Effector memory CD4-positive, alpha-beta T cell (primary cell): ENCODE data around the gene CCDC88C.
A peak's percentile ranks its signal among the peaks of the same experiment; 100 is the strongest.
"Not testable (repeated sequence)": the region's sequence is repeated elsewhere in the genome, so short reads cannot be mapped to it uniquely, and the experiment has no call there.

Experiments used
- DNase-seq, 3 donors: peaks; one replicate each; pipeline ENCODE4 v3.0.0-alpha.2; 2020
- H3K27ac ChIP-seq: 2 replicates; pipeline ENCODE4 v1.7.0; 2013; ENCODE audit warnings: mild to moderate bottlenecking, low read length, moderate library complexity; ENCODE audit not compliant: insufficient read depth, poor library complexity, severe bottlenecking
- H3K27me3 ChIP-seq: replicated peaks from 2 replicates; pipeline ENCODE4 v1.7.0; 2013; ENCODE audit warnings: mild to moderate bottlenecking, low read length; ENCODE audit not compliant: insufficient read depth, control insufficient read depth, poor library complexity, severe bottlenecking
- H3K36me3 ChIP-seq: 2 replicates; pipeline ENCODE4 v1.7.0; 2013; ENCODE audit warnings: mild to moderate bottlenecking, low read length, moderate library complexity; ENCODE audit not compliant: control insufficient read depth, insufficient read depth
- H3K4me1 ChIP-seq: 2 replicates; pipeline ENCODE4 v1.7.0; 2013; ENCODE audit warnings: low read length, mild to moderate bottlenecking; ENCODE audit not compliant: control insufficient read depth, insufficient read depth, poor library complexity, severe bottlenecking
- H3K4me3 ChIP-seq: 2 replicates; pipeline ENCODE4 v1.7.0; 2013; ENCODE audit warnings: low read length, low read depth, mild to moderate bottlenecking; ENCODE audit not compliant: insufficient read depth, poor library complexity, severe bottlenecking
- H3K9me3 ChIP-seq: 2 replicates; pipeline ENCODE4 v1.7.0; 2013; ENCODE audit warnings: mild to moderate bottlenecking, low read length, moderate library complexity; ENCODE audit not compliant: control insufficient read depth

CCDC88C gene

DNA sequence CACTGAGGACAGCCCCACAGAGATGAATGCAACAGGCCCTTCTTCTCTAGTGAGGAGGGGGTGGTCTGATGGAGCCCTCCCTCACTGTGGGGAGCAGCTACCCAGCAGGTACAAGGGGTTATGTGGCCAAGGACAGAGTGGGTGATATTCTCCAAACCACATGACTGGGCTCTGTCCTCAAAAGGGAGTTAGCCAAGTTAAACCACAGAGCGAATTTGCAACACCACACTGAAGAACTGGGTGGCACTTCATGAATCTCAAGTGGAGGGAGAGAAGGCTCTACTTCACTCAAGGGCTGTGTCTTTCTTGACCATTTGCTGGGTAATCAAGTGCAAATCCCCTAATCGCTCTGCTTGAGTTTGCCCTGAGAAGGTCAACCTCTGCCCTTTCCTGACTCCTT lies 185.6 kb downstream of the CCDC88C start:
- Histone ChIP-seq H3K9me3 (no peaks in the 10 kb centered on the region), H3K4me1 (peaks cover 70% of the 10 kb centered on the region), H3K4me3 (peak overlapping the region; percentile 18), H3K27ac (peak overlapping the region; percentile 89), H3K36me3 (peaks cover 4% of the 10 kb centered on the region), H3K27me3 (no peaks in the 10 kb centered on the region)
- DNase-seq: no peak

DNA sequence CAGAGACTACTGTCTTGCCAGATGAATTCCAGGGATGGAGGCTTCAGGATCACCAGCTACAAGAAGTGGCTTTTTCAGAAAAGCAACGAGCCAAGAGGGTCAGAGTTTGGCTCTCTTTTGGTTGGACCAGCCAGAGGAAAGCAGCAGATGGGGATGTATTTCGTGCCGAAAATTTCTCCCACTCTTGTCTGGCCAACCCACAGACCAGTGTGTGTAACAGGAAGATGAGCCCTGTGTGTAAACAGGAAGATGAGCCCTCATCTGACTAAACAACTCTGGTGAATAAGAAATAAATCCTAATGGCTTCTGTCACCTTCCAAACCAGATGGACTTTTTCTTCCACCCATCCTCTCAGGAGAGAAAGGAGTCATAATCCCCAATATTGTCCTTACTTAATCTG lies 186.2 kb downstream of the CCDC88C start:
- H3K27me3 ChIP-seq: no peaks in the 10 kb centered on the region
- H3K4me3 ChIP-seq: peak overlapping the region; percentile 18
- DNase-seq: no peak
- H3K36me3 ChIP-seq: peaks cover 4% of the 10 kb centered on the region
- H3K4me1 ChIP-seq: peaks cover 76% of the 10 kb centered on the region
- peak overlapping the region; percentile 89 for H3K27ac ChIP-seq
- no peaks in the 10 kb centered on the region for H3K9me3 ChIP-seq

DNA sequence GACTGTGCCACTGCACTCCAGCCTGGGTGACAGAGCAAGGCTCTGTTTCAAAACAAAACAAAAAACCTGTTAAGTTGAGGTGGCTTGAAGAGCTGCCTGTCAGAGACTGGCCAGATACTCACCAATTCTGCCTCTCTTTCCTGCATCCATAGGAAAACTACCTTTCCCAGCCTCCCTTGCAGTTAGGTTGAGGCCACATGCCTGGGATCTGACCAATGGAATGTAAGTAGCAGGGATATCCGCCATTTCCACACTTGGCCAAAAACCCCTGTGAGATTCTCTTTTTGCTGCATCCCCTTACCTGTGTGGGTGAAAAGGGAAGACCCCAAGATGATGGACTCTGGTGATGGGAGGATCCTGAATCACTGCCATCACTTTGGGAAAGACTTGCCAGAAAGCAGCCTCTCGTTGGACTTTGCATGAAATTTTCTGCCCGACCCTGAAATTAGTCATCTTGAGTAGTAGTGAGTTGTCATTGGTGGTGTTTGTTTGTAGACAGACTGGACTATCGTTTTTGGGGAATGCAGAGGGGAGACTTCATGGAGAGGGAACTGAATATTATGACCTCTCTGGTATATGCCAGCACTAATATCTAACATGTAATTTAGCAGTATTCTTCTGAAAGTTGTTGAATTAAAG lies 187.1 kb downstream of the CCDC88C start:
- Histone ChIP-seq H3K9me3 (no peaks in the 10 kb centered on the region), H3K27me3 (no peaks in the 10 kb centered on the region), H3K27ac (peak overlapping the region; percentile 89), H3K4me3 (peak overlapping the region; percentile 17), H3K4me1 (peaks cover 80% of the 10 kb centered on the region), H3K36me3 (peaks cover 4% of the 10 kb centered on the region)
- no peak for DNase-seq

DNA sequence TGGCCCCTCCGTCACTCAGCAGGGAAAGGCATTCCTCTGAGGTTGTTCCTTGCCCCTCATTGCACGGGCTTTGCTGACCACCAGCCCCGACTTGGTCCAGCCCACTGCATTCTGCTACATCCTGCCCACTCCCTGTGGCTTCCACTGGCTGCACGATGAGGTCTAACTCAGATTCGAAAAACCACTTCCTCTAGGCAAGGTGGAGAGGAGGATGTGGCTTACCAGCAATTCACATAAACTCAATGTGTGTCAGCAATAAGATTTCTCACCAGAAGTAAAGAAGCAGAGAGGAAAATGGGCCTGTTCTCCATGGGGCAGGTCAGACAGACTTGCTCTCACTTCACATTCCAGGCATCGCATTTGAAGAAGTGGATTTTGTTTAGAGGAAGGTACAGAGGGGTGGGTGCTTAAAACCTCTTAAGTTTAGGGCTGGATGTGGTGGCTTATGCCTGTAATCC lies 187.8 kb downstream of the CCDC88C start:
- no peaks in the 10 kb centered on the region for H3K9me3 ChIP-seq
- DNase-seq: peak; percentile 56 to 59 (median 57)
- H3K4me3 ChIP-seq: peak overlapping the region; percentile 3
- H3K27ac ChIP-seq: peak overlapping the region; percentile 89
- H3K27me3 ChIP-seq: no peaks in the 10 kb centered on the region
- peaks cover 87% of the 10 kb centered on the region for H3K4me1 ChIP-seq
- peaks cover 4% of the 10 kb centered on the region for H3K36me3 ChIP-seq

DNA sequence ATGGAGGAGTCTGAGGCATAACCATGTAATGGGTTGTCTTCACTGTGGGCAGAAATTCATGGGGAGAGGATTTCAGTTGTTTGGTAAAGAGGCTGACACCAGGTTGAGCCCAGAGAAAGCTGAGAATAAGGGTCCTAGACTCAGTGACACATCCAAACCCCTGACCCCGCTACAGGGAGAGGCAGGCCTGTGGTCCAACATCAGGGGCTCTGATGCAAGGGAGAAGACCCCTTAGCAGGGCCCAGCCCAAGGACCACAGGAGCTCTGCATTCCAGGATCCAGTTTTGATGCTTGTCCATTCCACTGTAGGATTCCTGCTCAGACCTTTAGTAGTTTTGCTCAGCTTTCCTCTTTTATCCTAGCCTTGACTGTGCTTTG lies 188.6 kb downstream of the CCDC88C start:
- peaks cover 4% of the 10 kb centered on the region for H3K36me3 ChIP-seq
- no peaks in the 10 kb centered on the region for H3K27me3 ChIP-seq
- H3K4me1 ChIP-seq: peaks cover 94% of the 10 kb centered on the region
- H3K9me3 ChIP-seq: no peaks in the 10 kb centered on the region
- no peak for DNase-seq
- peak overlapping the region; percentile 3 for H3K4me3 ChIP-seq
- H3K27ac ChIP-seq: peak overlapping the region; percentile 89

DNA sequence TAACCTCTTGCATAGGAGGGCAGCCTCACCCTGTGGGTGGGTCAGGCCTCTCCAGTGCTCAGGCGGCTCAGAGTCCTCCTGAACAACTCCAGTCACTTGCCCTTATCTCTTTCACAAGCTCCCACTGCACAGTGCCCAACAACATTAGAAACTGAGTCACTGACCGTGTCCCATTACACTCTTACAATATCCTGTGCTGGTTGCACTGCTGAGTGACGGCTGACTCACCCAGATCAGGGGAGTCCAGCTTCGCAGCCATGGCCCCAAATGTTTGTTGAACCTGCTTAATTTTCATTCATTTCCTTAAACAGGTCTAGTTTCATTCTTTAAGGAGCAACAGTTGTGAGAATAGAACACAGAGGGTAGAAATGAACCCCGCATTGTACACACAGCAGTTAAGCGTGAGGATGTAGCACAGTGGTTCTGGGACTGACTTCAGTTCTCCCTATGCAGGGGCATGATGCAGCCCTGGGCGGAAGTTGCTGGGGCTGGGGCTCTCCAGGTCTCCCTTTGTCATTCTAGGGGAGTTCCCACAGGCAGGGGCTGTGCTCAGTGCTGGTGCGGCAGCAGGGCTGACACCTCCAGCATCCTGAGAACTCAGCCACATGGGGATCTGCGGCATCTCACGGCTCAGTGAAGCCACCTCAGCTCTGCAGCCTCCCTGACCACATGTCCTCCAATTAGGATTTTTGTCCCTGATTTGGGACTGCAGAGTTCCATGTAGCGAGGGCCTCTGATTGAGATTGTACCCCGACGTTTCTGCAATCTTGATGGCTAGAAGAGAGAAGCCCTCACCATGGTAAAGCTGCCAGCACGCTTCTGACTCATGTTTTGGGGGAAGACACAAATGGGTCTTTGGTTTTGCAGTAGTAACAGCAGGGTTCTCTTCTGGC lies 189.3 kb downstream of the CCDC88C start:
- no peak overlapping the region for H3K4me3 ChIP-seq
- peaks cover under 1% of the 10 kb centered on the region for H3K36me3 ChIP-seq
- H3K4me1 ChIP-seq: peaks cover 92% of the 10 kb centered on the region

DNA sequence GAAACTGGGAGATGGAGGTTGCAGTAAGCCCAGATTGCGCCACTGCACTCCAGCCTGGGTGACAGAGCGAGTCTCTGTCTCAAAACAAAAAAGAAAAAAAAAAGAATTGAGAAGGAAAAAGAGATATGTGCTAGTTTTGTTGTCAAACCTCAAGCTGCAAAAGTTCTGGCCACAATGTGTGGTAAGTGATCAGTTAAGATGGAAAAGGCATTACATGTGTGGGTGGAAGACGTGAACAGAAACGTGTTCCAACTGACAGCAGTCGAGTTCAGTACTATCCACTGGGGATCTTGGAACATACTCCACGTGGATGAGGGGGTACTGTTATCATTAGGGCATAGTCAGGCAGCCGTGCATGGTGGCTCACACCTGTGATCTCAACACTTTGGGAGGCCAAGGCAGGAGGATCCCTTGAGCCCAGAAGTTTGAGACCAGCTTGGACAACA lies 190.4 kb downstream of the CCDC88C start:
- Histone ChIP-seq H3K27ac (peak overlapping the region; percentile 89), H3K36me3 (no peaks in the 10 kb centered on the region), H3K9me3 (no peaks in the 10 kb centered on the region), H3K4me3 (no peak overlapping the region), H3K4me1 (peaks cover 80% of the 10 kb centered on the region), H3K27me3 (no peaks in the 10 kb centered on the region)
- no peak for DNase-seq

More for the DNA sequence above, 189.3 kb downstream of the CCDC88C start:
- no peaks in the 10 kb centered on the region for H3K27me3 ChIP-seq
- peak; percentile 77 to 83 (median 82) for DNase-seq
- H3K27ac ChIP-seq: peak overlapping the region; percentile 89
- H3K9me3 ChIP-seq: no peaks in the 10 kb centered on the region

DNA sequence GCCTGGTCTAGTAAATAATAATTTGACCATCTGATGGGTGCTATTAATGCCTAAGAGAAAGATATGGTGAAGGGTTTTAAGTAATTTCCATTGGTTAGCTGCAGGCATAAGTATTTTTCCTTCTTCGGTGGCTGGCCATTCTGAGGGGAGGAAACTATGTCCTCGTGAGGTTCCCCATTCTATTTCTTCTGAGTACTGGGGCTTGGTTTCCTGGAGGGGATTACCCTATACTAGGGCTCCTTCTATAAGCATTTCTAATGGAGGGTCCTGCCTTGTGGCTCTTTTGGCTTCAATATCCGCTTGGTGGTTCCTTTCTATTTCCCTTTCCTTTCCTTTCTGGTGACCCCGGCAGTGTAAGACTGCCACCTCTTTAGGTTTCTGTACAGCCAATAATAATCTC lies 191.3 kb downstream of the CCDC88C start:
- H3K4me3 ChIP-seq, H3K9me3 ChIP-seq, H3K36me3 ChIP-seq, H3K27me3 ChIP-seq, DNase-seq: not testable (repeated sequence)
- Histone ChIP-seq H3K4me1 (peaks cover 72% of the 10 kb centered on the region), H3K27ac (peak overlapping the region; percentile 89)

DNA sequence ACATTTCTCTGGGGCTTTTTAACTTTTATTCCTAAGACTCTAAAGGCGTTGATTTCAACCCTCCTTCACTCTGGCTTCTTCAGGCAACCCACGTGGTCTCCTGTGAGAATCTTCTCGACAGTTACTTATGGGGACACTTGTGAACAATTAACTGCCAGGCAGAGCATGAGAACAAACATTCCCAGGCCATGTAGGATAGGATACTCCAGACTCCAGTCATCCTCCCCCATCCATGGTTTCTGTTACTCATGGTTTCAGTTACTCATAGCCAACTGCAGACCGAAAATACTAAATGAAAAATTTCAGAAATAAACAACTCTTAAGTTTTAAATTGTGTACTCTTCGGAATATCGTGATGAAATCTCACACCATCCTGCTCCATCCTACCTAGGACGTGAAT lies 192.6 kb downstream of the CCDC88C start:
- Histone ChIP-seq H3K4me1 (peaks cover 59% of the 10 kb centered on the region), H3K9me3 (no peaks in the 10 kb centered on the region), H3K27ac (peak overlapping the region; percentile 16), H3K4me3 (no peak overlapping the region), H3K27me3 (no peaks in the 10 kb centered on the region), H3K36me3 (no peaks in the 10 kb centered on the region)
- DNase-seq: no peak
